ENCODE measurements around the gene ENTPD8. TPM values are rescaled to one million over a fixed set of nuclear protein-coding genes. Genes with fewer than 3 reads are reported as not detected.

Gene ENTPD8
- total RNA-seq, 1 experiment from 2014 or later: 0.97 TPM

- Mint-ChIP-seq H3K4me1 (ENCODE audit: low read depth, unreplicated experiment) (peaks cover 8% of the 10 kb centered on the region), H3K27ac (ENCODE audit: unreplicated experiment) (peak overlapping the region; percentile 34), H3K9me3 (ENCODE audit: low read depth, unreplicated experiment) (no peaks in the 10 kb centered on the region), H3K36me3 (ENCODE audit: insufficient read depth, unreplicated experiment) (peaks cover 26% of the 10 kb centered on the region), H3K4me3 (ENCODE audit: low read depth, unreplicated experiment) (peak overlapping the region; percentile 38), H3K27me3 (ENCODE audit: unreplicated experiment) (no peaks in the 10 kb centered on the region)
- intact Hi-C loops (cut with micrococcal nuclease; ENCODE audit: unreplicated experiment): no loop called here
- CTCF ChIA-PET: interaction anchor here (0.7 kb wide), 1 partner anchor 105 kb away, joined by 4 read pairs; no protein-coding TSS in a partner anchor
- DNase-seq: no peak
- BruUV-seq (replicated peaks): no TSS peak
- TF ChIP-seq CTCF (IDR thresholded peaks at IDR 0.05; ENCODE audit: unreplicated experiment): no peak
These were observed 34.9 kb downstream of the ENTPD8 start for GRCh38 chr9:137406085-137406760.

GRCh38 chr9:137405677-137406081, 35.5 kb downstream of the ENTPD8 start:
- Mint-ChIP-seq H3K27me3 (ENCODE audit: unreplicated experiment) (no peaks in the 10 kb centered on the region), H3K4me1 (ENCODE audit: low read depth, unreplicated experiment) (peaks cover 8% of the 10 kb centered on the region), H3K27ac (ENCODE audit: unreplicated experiment) (peak overlapping the region; percentile 34), H3K36me3 (ENCODE audit: insufficient read depth, unreplicated experiment) (peaks cover 25% of the 10 kb centered on the region), H3K4me3 (ENCODE audit: low read depth, unreplicated experiment) (peak overlapping the region; percentile 38), H3K9me3 (ENCODE audit: low read depth, unreplicated experiment) (no peaks in the 10 kb centered on the region)
- CTCF ChIA-PET: no interaction called here
- no peak for DNase-seq
- BruUV-seq (replicated peaks): no TSS peak
- intact Hi-C loops (cut with micrococcal nuclease; ENCODE audit: unreplicated experiment): no loop called here
- TF ChIP-seq CTCF (IDR thresholded peaks at IDR 0.05; ENCODE audit: unreplicated experiment): no peak

GRCh38 chr9:137404961-137405567, 36.1 kb downstream of the ENTPD8 start:
- CTCF ChIA-PET: no interaction called here
- no peak for TF ChIP-seq CTCF (IDR thresholded peaks at IDR 0.05; ENCODE audit: unreplicated experiment)
- no peaks in the 10 kb centered on the region for H3K27me3 Mint-ChIP-seq (ENCODE audit: unreplicated experiment)
- H3K4me1 Mint-ChIP-seq (ENCODE audit: low read depth, unreplicated experiment): peaks cover 8% of the 10 kb centered on the region
- H3K36me3 Mint-ChIP-seq (ENCODE audit: insufficient read depth, unreplicated experiment): peaks cover 20% of the 10 kb centered on the region
- no peaks in the 10 kb centered on the region for H3K9me3 Mint-ChIP-seq (ENCODE audit: low read depth, unreplicated experiment)
- H3K27ac Mint-ChIP-seq (ENCODE audit: unreplicated experiment): no peak overlapping the region
- no TSS peak for BruUV-seq (replicated peaks)
- DNase-seq: no peak
- no peak overlapping the region for H3K4me3 Mint-ChIP-seq (ENCODE audit: low read depth, unreplicated experiment)
- intact Hi-C loops (cut with micrococcal nuclease; ENCODE audit: unreplicated experiment): no loop called here

DNA sequence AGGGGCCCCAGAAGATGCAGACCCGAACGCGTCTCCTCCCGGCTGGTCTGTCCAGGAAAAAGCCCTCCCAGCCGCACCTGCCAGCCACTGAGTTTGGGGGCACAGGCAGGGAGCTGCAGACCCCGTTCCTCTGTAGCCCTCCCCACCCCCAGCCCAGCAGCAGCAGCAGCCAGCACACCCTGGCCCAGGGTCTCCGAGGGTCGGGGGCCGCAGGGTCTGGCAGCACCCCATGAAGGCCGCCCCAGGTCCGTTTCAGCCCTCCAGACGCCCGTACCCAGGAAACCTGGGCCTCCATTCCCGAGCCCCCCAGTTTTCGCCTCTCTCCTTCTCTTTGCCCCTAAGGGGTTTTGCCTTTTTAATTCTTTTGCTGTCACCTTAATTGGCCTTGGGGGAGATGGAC, 37.9 kb downstream of the ENTPD8 start:
- DNase-seq: no peak
- Mint-ChIP-seq H3K27ac (ENCODE audit: unreplicated experiment) (no peak overlapping the region), H3K27me3 (ENCODE audit: unreplicated experiment) (no peaks in the 10 kb centered on the region), H3K4me1 (ENCODE audit: low read depth, unreplicated experiment) (peaks cover 8% of the 10 kb centered on the region), H3K9me3 (ENCODE audit: low read depth, unreplicated experiment) (peaks cover 2% of the 10 kb centered on the region), H3K4me3 (ENCODE audit: low read depth, unreplicated experiment) (no peak overlapping the region), H3K36me3 (ENCODE audit: insufficient read depth, unreplicated experiment) (peaks cover 20% of the 10 kb centered on the region)
- no peak for TF ChIP-seq CTCF (IDR thresholded peaks at IDR 0.05; ENCODE audit: unreplicated experiment)
- CTCF ChIA-PET: no interaction called here
- BruUV-seq (replicated peaks): no TSS peak
- intact Hi-C loops (cut with micrococcal nuclease; ENCODE audit: unreplicated experiment): no loop called here
